HG03175 (cell line): Measurements from ENCODE around the gene RPL3.

ENCODE experiments used
- ATAC-seq: cut with Tn5 transposase; IDR thresholded peaks from one replicate; pipeline ENCODE4 v1.9.1; 2021; ENCODE audit warnings: mild to moderate bottlenecking, moderate library complexity; ENCODE audit not compliant: unreplicated experiment

The RPL3 gene

GRCh38 chr22:39301108-39301507 lies 18.3 kb downstream of the RPL3 start:
- ATAC-seq = no peak

- ATAC-seq = no peak
Observed at GRCh38 chr22:39300186-39300830, 19.1 kb downstream of the RPL3 start.

GRCh38 chr22:39299829-39300178 lies 19.6 kb downstream of the RPL3 start:
- ATAC-seq = no peak

GRCh38 chr22:39298241-39298987 lies 21.0 kb downstream of the RPL3 start:
- ATAC-seq = no peak

GRCh38 chr22:39297490-39298240 lies 21.8 kb downstream of the RPL3 start:
- ATAC-seq = no peak

GRCh38 chr22:39296981-39297489 lies 22.4 kb downstream of the RPL3 start:
- no peak for ATAC-seq

GRCh38 chr22:39296535-39296934 lies 22.9 kb downstream of the RPL3 start:
- no peak for ATAC-seq

- no peak for ATAC-seq
Observed at GRCh38 chr22:39294571-39295468, 24.6 kb downstream of the RPL3 start.

GRCh38 chr22:39293766-39294368 lies 25.6 kb downstream of the RPL3 start:
- ATAC-seq = no peak

GRCh38 chr22:39292561-39293074 lies 26.8 kb downstream of the RPL3 start:
- ATAC-seq = no peak

- ATAC-seq = no peak
Observed at GRCh38 chr22:39292031-39292462, 27.4 kb downstream of the RPL3 start.

GRCh38 chr22:39291523-39291922 lies 27.9 kb downstream of the RPL3 start:
- no peak for ATAC-seq

- no peak for ATAC-seq
Observed at GRCh38 chr22:39290724-39291161, 28.7 kb downstream of the RPL3 start.

- no peak for ATAC-seq
Observed at GRCh38 chr22:39289975-39290720, 29.3 kb downstream of the RPL3 start.

GRCh38 chr22:39289533-39289932 lies 29.9 kb downstream of the RPL3 start:
- ATAC-seq = no peak

- no peak for ATAC-seq
Observed at GRCh38 chr22:39288135-39288898, 31.1 kb downstream of the RPL3 start.

GRCh38 chr22:39287076-39287725 lies 32.2 kb downstream of the RPL3 start:
- no peak for ATAC-seq

GRCh38 chr22:39284983-39285382 lies 34.4 kb downstream of the RPL3 start:
- ATAC-seq = no peak
